HepG2 (cell line): ENCODE measurements around the gene CCDC82. TPM values are rescaled to one million over a fixed set of nuclear protein-coding genes. Genes with fewer than 3 reads are reported as not detected.
A peak's percentile ranks its signal among the peaks of the same experiment; 100 is the strongest.

ENCODE experiments used
- AFF4 ChIP-seq: sonication (generic); formaldehyde crosslinking; IDR thresholded peaks from 2 replicates; pipeline ENCODE4 v1.4.0; 2020; ENCODE audit warnings: missing genetic modification reagents
- AKNA ChIP-seq: sonication (generic); formaldehyde crosslinking; IDR thresholded peaks from 2 replicates; pipeline ENCODE4 v1.4.0; 2020; ENCODE audit warnings: missing genetic modification reagents, borderline replicate concordance
- ATF3 ChIP-seq: sonication (generic); formaldehyde crosslinking; IDR thresholded peaks from 2 replicates; pipeline ENCODE4 v1.4.0; 2020; ENCODE audit warnings: missing genetic modification reagents
- ELK4 ChIP-seq: sonication (generic); formaldehyde crosslinking; IDR thresholded peaks from 2 replicates; pipeline ENCODE4 v1.9.0; 2021; ENCODE audit warnings: missing genetic modification reagents, borderline replicate concordance
- IKZF4 ChIP-seq: sonication (generic); formaldehyde crosslinking; IDR thresholded peaks from 2 replicates; pipeline ENCODE4 v1.5.1; 2020; ENCODE audit warnings: borderline replicate concordance, mild to moderate bottlenecking, low read depth, missing genetic modification reagents; ENCODE audit errors: not compliant biosample characterization
- KDM3A ChIP-seq: IDR thresholded peaks from 2 replicates; pipeline ENCODE4 v1.6.1; 2018; ENCODE audit warnings: low read depth, missing compliant biosample characterization
- RBAK ChIP-seq: sonication (generic); formaldehyde crosslinking; IDR thresholded peaks from 2 replicates; pipeline ENCODE4 v1.5.1; 2020; ENCODE audit warnings: mild to moderate bottlenecking, missing genetic modification reagents
- STAT6 ChIP-seq: sonication (generic); formaldehyde crosslinking; IDR thresholded peaks from 2 replicates; pipeline ENCODE4 v1.4.0; 2020; ENCODE audit warnings: missing genetic modification reagents, mild to moderate bottlenecking, borderline replicate concordance
- ZFP91 ChIP-seq: sonication (generic); formaldehyde crosslinking; IDR thresholded peaks from 2 replicates; pipeline ENCODE4 v1.9.0; 2022; ENCODE audit warnings: missing genetic modification reagents, mild to moderate bottlenecking, borderline replicate concordance
- ZNF816 ChIP-seq: sonication (generic); formaldehyde crosslinking; IDR thresholded peaks from 2 replicates; pipeline ENCODE4 v1.8.0; 2022; ENCODE audit warnings: missing genetic modification reagents, mild to moderate bottlenecking, borderline replicate concordance
- ZSCAN22 ChIP-seq: sonication (generic); formaldehyde crosslinking; IDR thresholded peaks from 2 replicates; pipeline ENCODE4 v1.4.0; 2020; ENCODE audit warnings: mild to moderate bottlenecking, missing genetic modification reagents
- ZZZ3 ChIP-seq: sonication (generic); formaldehyde crosslinking; IDR thresholded peaks from 2 replicates; pipeline ENCODE4 v1.4.0; 2020; ENCODE audit warnings: missing genetic modification reagents, mild to moderate bottlenecking, borderline replicate concordance
- polyA plus RNA-seq, 8 experiments: library from polyadenylated mRNA; depleted of rRNA in 3 of 8; stranded (reverse) in 7 of 8; unstranded in 1 of 8; fragments of >200 nt; fragmentation: Illumina TruSeq in 4 of 8; extraction: Trizol in 4 of 8; gene quantifications; 2 replicates each; pipeline versions ENCODE4 v1.2.1 to v1.2.3, GENCODE V29; 2011 to 2016; ENCODE audit warnings: low read depth in 4 of 8, missing spikeins in 1 of 8, mixed read lengths in 1 of 8; ENCODE audit not compliant: insufficient read depth in 1 of 8
- total RNA-seq, 5 experiments: library from RNA; depleted of rRNA; stranded (reverse); fragments of >200 nt; fragmentation: Illumina TruSeq; extraction: Trizol; gene quantifications; 2 replicates each; pipeline ENCODE4 v1.2.3, GENCODE V29; 2016; ENCODE audit warnings: low read depth in 1 of 5

Gene CCDC82
- total and polyA plus RNA-seq, 2 of the 13 experiments (the other 11 are each of a cell fraction or from before 2014, with no cell fraction given): 19.7 to 25.7 TPM

GRCh38 chr11:96342961-96343711 is 46.6 kb downstream of the CCDC82 start, which contains the start of gene MAML2 (continued):
- TF ChIP-seq ELK4 (no peak), RBAK (no peak), ZFP91 (CRISPR knock-in tag) (no peak; the same call in 1 of the 2 replicates), AFF4 (no peak), ATF3 (CRISPR knock-in tag) (0 out of 2 replicates have a peak, but pooled peaks have one; percentile 9), STAT6 (CRISPR knock-in tag) (no peak), IKZF4 (CRISPR knock-in tag) (no peak), ZSCAN22 (no peak), KDM3A (CRISPR knock-in tag) (peak; percentile 33; the same call in 1 of the 2 replicates), ZZZ3 (no peak), AKNA (CRISPR knock-in tag) (no peak), ZNF816 (0 out of 2 replicates have a peak, but pooled peaks have one; percentile 2)
